HFFc6 (cell line): ENCODE measurements around the gene CCDC28B. TPM values are rescaled to one million over a fixed set of nuclear protein-coding genes. Genes with fewer than 3 reads are reported as not detected.

ENCODE experiments used
- DNase-seq: peaks from one replicate; pipeline ENCODE4 v3.0.0-alpha.2; 2018
- H3K27ac Mint-ChIP-seq: 2 replicates; pipeline ENCODE4 v1.8.0; 2020; ENCODE audit warnings: mild to moderate bottlenecking, mixed read lengths
- H3K27me3 Mint-ChIP-seq: 2 replicates; pipeline ENCODE4 v1.8.0; 2021; ENCODE audit warnings: mild to moderate bottlenecking, moderate library complexity, mixed read lengths; ENCODE audit not compliant: insufficient read depth
- H3K36me3 Mint-ChIP-seq: 2 replicates; pipeline ENCODE4 v1.8.0; 2021; ENCODE audit warnings: low read depth, mixed read lengths
- H3K4me1 Mint-ChIP-seq: 2 replicates; pipeline ENCODE4 v1.8.0; 2020; ENCODE audit warnings: low read depth, mixed read lengths
- H3K4me3 Mint-ChIP-seq: 2 replicates; pipeline ENCODE4 v1.8.0; 2020; ENCODE audit warnings: mild to moderate bottlenecking, moderate library complexity, mixed read lengths
- H3K9me3 Mint-ChIP-seq: 2 replicates; pipeline ENCODE4 v1.8.0; 2020; ENCODE audit warnings: mild to moderate bottlenecking, mixed read lengths
- CTCF ChIP-seq: fragments of 200-600 bp; sonication (generic); IDR thresholded peaks from 2 replicates; pipeline ENCODE4 v1.5.0; 2021; ENCODE audit warnings: antibody characterized with exemption, mild to moderate bottlenecking
- total RNA-seq, 6 experiments: library from RNA; stranded (reverse); fragmentation: NEBNext Ultra II Directional; extraction: Animal tissue kit (Norgen Biotek cat#: 25700); gene quantifications; 2 replicates in 1 of 6; 3 replicates in 5 of 6; pipeline ENCODE4 v1.2.3, GENCODE V29; 2021

CCDC28B gene
- total RNA-seq, 6 experiments from 2014 or later = 12.5 to 15.7 (median 15.3) TPM

- no peak overlapping the region for H3K4me3 Mint-ChIP-seq
- DNase-seq = no peak
- peaks cover 20% of the 10 kb centered on the region for H3K4me1 Mint-ChIP-seq
- peaks cover 1% of the 10 kb centered on the region for H3K27me3 Mint-ChIP-seq
- H3K27ac Mint-ChIP-seq = peak overlapping the region; percentile 59
- TF ChIP-seq CTCF = no peak
- H3K36me3 Mint-ChIP-seq = peaks cover 7% of the 10 kb centered on the region; the same call in 1 of the 2 replicates
- no peaks in the 10 kb centered on the region for H3K9me3 Mint-ChIP-seq
Measured at GRCh38 chr1:32208469-32208868, 8.1 kb downstream of the CCDC28B start.

GRCh38 chr1:32208891-32209328, 8.5 kb downstream of the CCDC28B start, which contains the start of gene DCDC2B:
TSS of gene DCDC2B (plus strand) at chr1:32209089. CDS start at chr1:32209094, 5 bp downstream.
- no peak for TF ChIP-seq CTCF
- peaks cover 16% of the 10 kb centered on the region for H3K4me1 Mint-ChIP-seq
- DNase-seq = peak; percentile 39
- H3K27ac Mint-ChIP-seq = peak within 1 kb of the TSS; percentile 59
- H3K9me3 Mint-ChIP-seq = no peaks in the 10 kb centered on the region
- H3K36me3 Mint-ChIP-seq = peaks cover 7% of the 10 kb centered on the region; the same call in 1 of the 2 replicates
- no peak within 1 kb of the TSS; the same call in 1 of the 2 replicates for H3K4me3 Mint-ChIP-seq
- H3K27me3 Mint-ChIP-seq = peaks cover 1% of the 10 kb centered on the region

- H3K36me3 Mint-ChIP-seq = peaks cover 19% of the 10 kb centered on the region; the same call in 1 of the 2 replicates
- peak; percentile 49 for DNase-seq
- H3K4me3 Mint-ChIP-seq = no peak overlapping the region
Measured at GRCh38 chr1:32215629-32216480, 15.5 kb downstream of the CCDC28B start.

DNA sequence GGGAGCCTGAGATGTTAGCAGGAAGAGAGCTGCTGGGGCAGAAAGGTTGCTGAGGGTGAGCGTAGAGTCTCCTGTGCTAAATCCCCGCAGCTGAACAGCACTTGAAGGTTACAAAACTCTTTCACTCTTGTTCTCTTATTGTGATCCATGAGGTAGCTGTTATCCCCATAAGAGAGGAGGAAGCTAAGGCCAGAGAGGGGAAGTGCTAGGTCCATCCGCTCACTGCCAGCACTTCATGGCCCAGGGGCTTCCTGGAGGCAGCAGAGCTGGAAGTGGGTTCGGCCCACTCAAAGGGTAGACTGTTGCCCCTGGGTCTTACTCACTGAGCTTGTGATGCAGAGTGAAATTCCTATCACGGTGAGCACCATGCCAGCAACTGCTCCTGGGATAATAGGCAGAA, 16.2 kb downstream of the CCDC28B start:
- Mint-ChIP-seq H3K36me3 (peaks cover 19% of the 10 kb centered on the region; the same call in 1 of the 2 replicates), H3K4me3 (no peak overlapping the region)

More at GRCh38 chr1:32215629-32216480, 15.5 kb downstream of the CCDC28B start:
- Mint-ChIP-seq H3K27me3 (no peaks in the 10 kb centered on the region), H3K4me1 (peaks cover 16% of the 10 kb centered on the region), H3K9me3 (no peaks in the 10 kb centered on the region), H3K27ac (no peak overlapping the region)
- peak; percentile 86 for TF ChIP-seq CTCF

DNA sequence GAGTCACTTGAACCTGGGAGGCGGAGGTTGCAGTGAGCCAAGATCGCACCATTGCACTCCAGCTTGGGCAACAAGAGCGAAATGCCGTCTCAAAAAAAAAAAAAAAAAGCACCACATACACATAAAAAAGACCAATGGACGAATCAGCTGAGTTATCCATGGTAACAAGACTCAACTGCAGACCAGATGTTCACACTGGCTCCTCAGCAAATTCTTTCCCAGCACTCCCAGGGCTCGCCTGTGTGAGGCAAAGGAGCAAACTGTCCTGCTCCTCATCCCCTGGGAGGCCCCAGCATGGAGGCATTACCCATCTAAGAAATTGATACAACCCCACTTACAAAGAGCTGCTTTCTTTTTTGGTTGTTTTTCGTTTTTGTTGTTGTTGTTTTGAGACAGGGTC, 18.6 kb downstream of the CCDC28B start:
- Mint-ChIP-seq H3K4me1 (peaks cover 34% of the 10 kb centered on the region), H3K4me3 (no peak overlapping the region; the same call in 1 of the 2 replicates), H3K27me3 (peaks cover 2% of the 10 kb centered on the region), H3K9me3 (no peaks in the 10 kb centered on the region), H3K27ac (peak overlapping the region; percentile 66; the same call in 1 of the 2 replicates), H3K36me3 (peaks cover 34% of the 10 kb centered on the region)
- no peak for DNase-seq
- no peak for TF ChIP-seq CTCF

More for the DNA sequence above, 16.2 kb downstream of the CCDC28B start:
- Mint-ChIP-seq H3K9me3 (no peaks in the 10 kb centered on the region), H3K27me3 (no peaks in the 10 kb centered on the region; the same call in 1 of the 2 replicates), H3K27ac (no peak overlapping the region), H3K4me1 (peaks cover 23% of the 10 kb centered on the region)
- TF ChIP-seq CTCF = no peak
- no peak for DNase-seq
